ENCODE measurements around the gene FBLN1. TPM values are rescaled to one million over a fixed set of nuclear protein-coding genes. Genes with fewer than 3 reads are reported as not detected.

FBLN1 gene
- total RNA-seq, 2 experiments from 2014 or later: 0.42 TPM; not detected in 1

- DNase-seq (no peak), ATAC-seq (no peak)
- CTCF ChIA-PET: no interaction called here
- peaks cover 5% of the 10 kb centered on the region for H3K36me3 Mint-ChIP-seq
- H3K27ac Mint-ChIP-seq: no peak overlapping the region
- H3K4me1 Mint-ChIP-seq: no peaks in the 10 kb centered on the region
- peaks cover 9% of the 10 kb centered on the region for H3K9me3 Mint-ChIP-seq (ENCODE audit: low read depth)
- H3K27me3 Mint-ChIP-seq: peaks cover 17% of the 10 kb centered on the region
- H3K4me3 Mint-ChIP-seq: no peak overlapping the region
Measured at GRCh38 chr22:45571089-45571488, 68.4 kb downstream of the FBLN1 start.

- H3K27ac Mint-ChIP-seq: no peak overlapping the region
- no peak overlapping the region for H3K4me3 Mint-ChIP-seq
- DNase-seq (no peak), ATAC-seq (no peak)
- peaks cover 7% of the 10 kb centered on the region for H3K27me3 Mint-ChIP-seq
- peaks cover 9% of the 10 kb centered on the region for H3K9me3 Mint-ChIP-seq (ENCODE audit: low read depth)
- H3K36me3 Mint-ChIP-seq: peaks cover 5% of the 10 kb centered on the region
- H3K4me1 Mint-ChIP-seq: no peaks in the 10 kb centered on the region
- CTCF ChIA-PET: interaction anchor here (0.9 to 1.0 kb wide), 2 partner anchors 11 to 434 kb away, joined by 3 to 5 read pairs; no protein-coding TSS in a partner anchor
Measured at GRCh38 chr22:45572444-45572843, 69.8 kb downstream of the FBLN1 start.

GRCh38 chr22:45574069-45574703, 71.5 kb downstream of the FBLN1 start:
- peaks cover 5% of the 10 kb centered on the region for H3K36me3 Mint-ChIP-seq
- DNase-seq (no peak), ATAC-seq (no peak)
- no peaks in the 10 kb centered on the region for H3K4me1 Mint-ChIP-seq
- CTCF ChIA-PET: interaction anchor here (0.6 to 1.0 kb wide), 2 partner anchors 277 to 290 kb away, joined by 3 read pairs; no protein-coding TSS in a partner anchor
- H3K4me3 Mint-ChIP-seq: no peak overlapping the region
- H3K9me3 Mint-ChIP-seq (ENCODE audit: low read depth): peaks cover 9% of the 10 kb centered on the region
- no peak overlapping the region for H3K27ac Mint-ChIP-seq
- H3K27me3 Mint-ChIP-seq: no peaks in the 10 kb centered on the region

- H3K27ac Mint-ChIP-seq: no peak overlapping the region
- H3K36me3 Mint-ChIP-seq: peaks cover 5% of the 10 kb centered on the region
- H3K4me1 Mint-ChIP-seq: no peaks in the 10 kb centered on the region
- no peaks in the 10 kb centered on the region for H3K27me3 Mint-ChIP-seq
- H3K9me3 Mint-ChIP-seq (ENCODE audit: low read depth): peaks cover 9% of the 10 kb centered on the region
- no peak overlapping the region for H3K4me3 Mint-ChIP-seq
- CTCF ChIA-PET: no interaction called here
- DNase-seq: no peak
- ATAC-seq: no peak
Measured at GRCh38 chr22:45575173-45575572, 72.5 kb downstream of the FBLN1 start.

- Mint-ChIP-seq H3K9me3 (ENCODE audit: low read depth) (peaks cover 4% of the 10 kb centered on the region), H3K4me1 (no peaks in the 10 kb centered on the region), H3K36me3 (no peaks in the 10 kb centered on the region), H3K27me3 (no peaks in the 10 kb centered on the region), H3K4me3 (no peak overlapping the region), H3K27ac (no peak overlapping the region)
- no peak for DNase-seq
- ATAC-seq: no peak
- CTCF ChIA-PET: interaction anchor here (1.4 to 1.5 kb wide), 2 partner anchors 39 to 62 kb away, joined by 3 to 4 read pairs; no protein-coding TSS in a partner anchor
Measured at GRCh38 chr22:45575607-45576272, 73.1 kb downstream of the FBLN1 start.

- DNase-seq (no peak), ATAC-seq (no peak)
- Mint-ChIP-seq H3K4me3 (no peak overlapping the region), H3K36me3 (no peaks in the 10 kb centered on the region), H3K27ac (no peak overlapping the region), H3K4me1 (peaks cover 3% of the 10 kb centered on the region), H3K9me3 (ENCODE audit: low read depth) (peaks cover 3% of the 10 kb centered on the region), H3K27me3 (no peaks in the 10 kb centered on the region)
- CTCF ChIA-PET: interaction anchor here (1.4 to 2.5 kb wide), 3 partner anchors 39 to 287 kb away, joined by 3 to 15 read pairs (median 4); no protein-coding TSS in a partner anchor
Measured at GRCh38 chr22:45576273-45576625, 73.6 kb downstream of the FBLN1 start.

GRCh38 chr22:45576730-45577464, 74.2 kb downstream of the FBLN1 start:
- no peak for DNase-seq
- no peaks in the 10 kb centered on the region for H3K27me3 Mint-ChIP-seq
- H3K36me3 Mint-ChIP-seq: no peaks in the 10 kb centered on the region
- no peak overlapping the region for H3K4me3 Mint-ChIP-seq
- H3K4me1 Mint-ChIP-seq: peaks cover 7% of the 10 kb centered on the region
- ATAC-seq: no peak
- H3K9me3 Mint-ChIP-seq (ENCODE audit: low read depth): no peaks in the 10 kb centered on the region
- CTCF ChIA-PET: interaction anchor here (1.4 to 2.5 kb wide), 10 partner anchors 40 to 394 kb away, joined by 3 to 15 read pairs (median 4); no protein-coding TSS in a partner anchor
- H3K27ac Mint-ChIP-seq: no peak overlapping the region

- no peaks in the 10 kb centered on the region for H3K27me3 Mint-ChIP-seq
- H3K36me3 Mint-ChIP-seq: no peaks in the 10 kb centered on the region
- no peak overlapping the region for H3K4me3 Mint-ChIP-seq
- H3K9me3 Mint-ChIP-seq (ENCODE audit: low read depth): no peaks in the 10 kb centered on the region
- CTCF ChIA-PET: interaction anchor here (0.6 to 2.5 kb wide), 21 partner anchors 13 to 410 kb away, joined by 3 to 15 read pairs (median 4); partner anchors contain the start of gene WNT7B
- DNase-seq: peak; percentile 84
- H3K4me1 Mint-ChIP-seq: peaks cover 11% of the 10 kb centered on the region
- no peak overlapping the region for H3K27ac Mint-ChIP-seq
- peak; percentile 83 for ATAC-seq
Measured at GRCh38 chr22:45577746-45578523, 75.3 kb downstream of the FBLN1 start.

- Mint-ChIP-seq H3K9me3 (ENCODE audit: low read depth) (no peaks in the 10 kb centered on the region), H3K27me3 (no peaks in the 10 kb centered on the region), H3K27ac (no peak overlapping the region), H3K36me3 (no peaks in the 10 kb centered on the region), H3K4me1 (peaks cover 18% of the 10 kb centered on the region), H3K4me3 (no peak overlapping the region)
- DNase-seq (no peak), ATAC-seq (no peak)
- CTCF ChIA-PET: interaction anchor here (0.6 to 2.5 kb wide), 19 partner anchors 14 to 409 kb away, joined by 3 to 15 read pairs (median 4); partner anchors contain the start of gene WNT7B
Measured at GRCh38 chr22:45578524-45579147, 76.0 kb downstream of the FBLN1 start.

- Mint-ChIP-seq H3K27ac (no peak overlapping the region), H3K36me3 (no peaks in the 10 kb centered on the region), H3K27me3 (no peaks in the 10 kb centered on the region), H3K4me1 (peaks cover 22% of the 10 kb centered on the region), H3K4me3 (no peak overlapping the region), H3K9me3 (ENCODE audit: low read depth) (no peaks in the 10 kb centered on the region)
- ATAC-seq (no peak), DNase-seq (no peak)
- CTCF ChIA-PET: no interaction called here
Measured at GRCh38 chr22:45579306-45579705, 76.6 kb downstream of the FBLN1 start.

GRCh38 chr22:45579806-45580725, 77.4 kb downstream of the FBLN1 start:
- Mint-ChIP-seq H3K9me3 (ENCODE audit: low read depth) (no peaks in the 10 kb centered on the region), H3K27ac (no peak overlapping the region), H3K4me1 (peaks cover 22% of the 10 kb centered on the region), H3K4me3 (no peak overlapping the region), H3K27me3 (no peaks in the 10 kb centered on the region), H3K36me3 (no peaks in the 10 kb centered on the region)
- no peak for ATAC-seq
- CTCF ChIA-PET: interaction anchor here (1.2 kb wide), 1 partner anchor 426 kb away, joined by 3 read pairs; no protein-coding TSS in a partner anchor
- no peak for DNase-seq
